Karpas-422 (cell line): ENCODE results near the gene CREB5. TPM values are rescaled to one million over a fixed set of nuclear protein-coding genes. Genes with fewer than 3 reads are reported as not detected.

Experiments used
- DNase-seq: peaks from one replicate; pipeline ENCODE4 v3.0.0-alpha.2; 2015
- H2AFZ ChIP-seq: fragments of 200-600 bp; sonication (generic); 2 replicates; pipeline ENCODE4 v1.6.1; 2014; ENCODE audit warnings: antibody characterized with exemption, low read length, mixed read lengths
- H3K27ac ChIP-seq: fragments of 200-600 bp; sonication (generic); 2 replicates; pipeline ENCODE4 v1.5.1; 2014; ENCODE audit warnings: mild to moderate bottlenecking, low read length, moderate library complexity
- H3K27me3 ChIP-seq: fragments of 200-600 bp; sonication (generic); 2 replicates; pipeline ENCODE4 v1.6.1; 2014; ENCODE audit warnings: low read length, mixed read lengths
- H3K36me3 ChIP-seq: fragments of 200-600 bp; sonication (generic); 2 replicates; pipeline ENCODE4 v1.6.1; 2014; ENCODE audit warnings: low read length, mixed read lengths; ENCODE audit not compliant: insufficient read depth
- H3K4me1 ChIP-seq: fragments of 200-600 bp; sonication (generic); 2 replicates; pipeline ENCODE4 v1.6.1; 2014; ENCODE audit warnings: mild to moderate bottlenecking, low read length, mixed read lengths
- H3K4me2 ChIP-seq: fragments of 200-600 bp; sonication (generic); 2 replicates; pipeline ENCODE4 v1.6.1; 2014; ENCODE audit warnings: low read length, low read depth, mild to moderate bottlenecking; ENCODE audit not compliant: poor library complexity, severe bottlenecking
- H3K4me3 ChIP-seq: fragments of 200-600 bp; sonication (generic); 2 replicates; pipeline ENCODE4 v1.5.1; 2014; ENCODE audit warnings: mild to moderate bottlenecking, antibody characterized with exemption, low read length, mixed read lengths
- H3K79me2 ChIP-seq: fragments of 200-600 bp; sonication (generic); 2 replicates; pipeline ENCODE4 v1.6.1; 2014; ENCODE audit warnings: mild to moderate bottlenecking, low read length, mixed read lengths
- H3K9ac ChIP-seq: fragments of 200-600 bp; sonication (generic); 2 replicates; pipeline ENCODE4 v1.6.0; 2014; ENCODE audit warnings: low read length
- H3K9me2 ChIP-seq: fragments of 200-600 bp; sonication (generic), shearing (Covaris generic); replicated peaks from 2 replicates; pipeline ENCODE4 v1.6.0; 2014; ENCODE audit warnings: mild to moderate bottlenecking, low read length, moderate library complexity; ENCODE audit not compliant: insufficient read depth
- H3K9me3 ChIP-seq: fragments of 300-700, 200-600 bp; sonication (generic); 2 replicates; pipeline ENCODE4 v1.6.1; 2014; ENCODE audit warnings: low read length, mixed read lengths
- H4K20me1 ChIP-seq: fragments of 200-600 bp; sonication (generic); 2 replicates; pipeline ENCODE4 v1.6.1; 2014; ENCODE audit warnings: mild to moderate bottlenecking, antibody characterized with exemption, low read length, low read depth; ENCODE audit not compliant: insufficient read depth
- total RNA-seq: library from RNA; depleted of rRNA; stranded (reverse); fragments of >200 nt; shearing (Covaris generic); gene quantifications from 2 replicates; pipeline ENCODE4 v1.2.3, GENCODE V29; 2014; ENCODE audit warnings: low replicate concordance

CREB5 gene
- total RNA-seq, 1 experiment from 2014 or later: 52.1 TPM

- Histone ChIP-seq H3K4me2 (no peak overlapping the region), H3K4me3 (no peak overlapping the region), H3K79me2 (peaks cover 4% of the 10 kb centered on the region; the same call in 1 of the 2 replicates), H4K20me1 (peaks cover 59% of the 10 kb centered on the region), H3K36me3 (peaks cover 8% of the 10 kb centered on the region), H3K4me1 (peaks cover 12% of the 10 kb centered on the region), H3K27ac (no peak overlapping the region), H3K9me3 (no peaks in the 10 kb centered on the region), H3K9ac (no peak overlapping the region), H3K27me3 (no peaks in the 10 kb centered on the region), H3K9me2 (no peaks in the 10 kb centered on the region), H2AFZ (no peak overlapping the region)
- no peak for DNase-seq
Measured at GRCh38 chr7:28582226-28582625, 169.9 kb downstream of the CREB5 start.

GRCh38 chr7:28584235-28584634 is 171.9 kb downstream of the CREB5 start:
- no peaks in the 10 kb centered on the region for H3K36me3 ChIP-seq
- no peak overlapping the region for H3K9ac ChIP-seq
- peaks cover 45% of the 10 kb centered on the region for H4K20me1 ChIP-seq
- H3K9me3 ChIP-seq: no peaks in the 10 kb centered on the region
- DNase-seq: no peak
- peaks cover 12% of the 10 kb centered on the region for H3K4me1 ChIP-seq
- no peak overlapping the region for H2AFZ ChIP-seq
- H3K4me3 ChIP-seq: no peak overlapping the region
- no peaks in the 10 kb centered on the region for H3K27me3 ChIP-seq
- H3K27ac ChIP-seq: no peak overlapping the region
- no peaks in the 10 kb centered on the region for H3K9me2 ChIP-seq
- no peaks in the 10 kb centered on the region for H3K79me2 ChIP-seq
- no peak overlapping the region for H3K4me2 ChIP-seq

GRCh38 chr7:28586736-28587135 is 174.4 kb downstream of the CREB5 start:
- Histone ChIP-seq H3K36me3 (no peaks in the 10 kb centered on the region), H3K4me1 (peaks cover 22% of the 10 kb centered on the region), H3K27me3 (no peaks in the 10 kb centered on the region), H3K9me3 (no peaks in the 10 kb centered on the region), H3K4me2 (no peak overlapping the region), H4K20me1 (peaks cover 38% of the 10 kb centered on the region; the same call in 1 of the 2 replicates), H3K9ac (no peak overlapping the region), H2AFZ (no peak overlapping the region), H3K79me2 (no peaks in the 10 kb centered on the region), H3K9me2 (no peaks in the 10 kb centered on the region), H3K27ac (no peak overlapping the region), H3K4me3 (no peak overlapping the region)
- no peak for DNase-seq

DNA sequence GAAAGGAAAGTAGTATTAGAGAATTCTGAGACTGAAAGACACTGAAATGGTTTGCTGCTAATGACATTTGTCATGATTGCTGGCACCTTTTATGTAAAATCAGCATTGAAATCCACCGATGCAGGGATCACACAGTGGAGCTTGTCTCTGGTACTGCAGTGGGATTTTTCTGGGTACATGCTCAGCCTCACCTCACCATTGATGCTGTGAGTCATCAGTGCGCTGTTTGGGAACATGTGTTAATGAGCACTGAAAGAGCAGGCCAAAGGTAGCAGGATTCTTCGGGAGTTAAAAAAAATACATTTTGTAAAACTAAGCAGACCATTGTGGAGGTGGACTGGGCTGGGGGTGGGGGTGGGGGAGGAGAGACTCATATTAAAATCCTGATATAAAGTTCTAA is 174.9 kb downstream of the CREB5 start:
- Histone ChIP-seq H4K20me1 (peaks cover 34% of the 10 kb centered on the region; the same call in 1 of the 2 replicates), H3K4me3 (no peak overlapping the region), H3K9ac (no peak overlapping the region), H3K27ac (no peak overlapping the region), H3K4me2 (no peak overlapping the region), H3K79me2 (no peaks in the 10 kb centered on the region), H2AFZ (no peak overlapping the region), H3K27me3 (no peaks in the 10 kb centered on the region), H3K9me3 (no peaks in the 10 kb centered on the region), H3K9me2 (no peaks in the 10 kb centered on the region), H3K36me3 (no peaks in the 10 kb centered on the region), H3K4me1 (peaks cover 27% of the 10 kb centered on the region)
- no peak for DNase-seq

DNA sequence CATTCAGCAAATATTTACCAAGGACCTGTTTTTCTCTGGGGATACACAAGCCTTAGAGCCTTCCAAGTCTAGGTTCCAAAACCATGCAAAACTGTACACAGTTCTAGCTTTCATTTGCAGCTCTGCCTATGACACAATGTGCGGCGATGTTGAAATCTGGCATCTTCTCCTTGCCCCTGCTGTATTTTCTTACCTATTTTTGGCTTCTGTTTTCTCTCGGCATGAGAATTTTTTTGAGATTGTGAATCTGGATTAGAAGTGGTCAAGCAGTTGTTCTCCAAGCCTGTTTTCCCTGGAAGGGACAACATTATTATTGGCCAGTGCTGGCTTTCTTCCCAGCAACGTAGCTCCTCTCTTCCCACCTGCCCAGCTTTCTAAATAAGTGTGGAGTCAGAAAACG is 176.3 kb downstream of the CREB5 start:
- Histone ChIP-seq H3K9me3 (no peaks in the 10 kb centered on the region), H3K36me3 (no peaks in the 10 kb centered on the region), H3K4me1 (peaks cover 33% of the 10 kb centered on the region), H3K9ac (no peak overlapping the region), H3K9me2 (no peaks in the 10 kb centered on the region), H2AFZ (no peak overlapping the region), H3K4me3 (no peak overlapping the region), H3K4me2 (no peak overlapping the region), H4K20me1 (peaks cover 39% of the 10 kb centered on the region; the same call in 1 of the 2 replicates), H3K79me2 (no peaks in the 10 kb centered on the region; the same call in 1 of the 2 replicates), H3K27ac (no peak overlapping the region), H3K27me3 (no peaks in the 10 kb centered on the region)
- DNase-seq: no peak

DNA sequence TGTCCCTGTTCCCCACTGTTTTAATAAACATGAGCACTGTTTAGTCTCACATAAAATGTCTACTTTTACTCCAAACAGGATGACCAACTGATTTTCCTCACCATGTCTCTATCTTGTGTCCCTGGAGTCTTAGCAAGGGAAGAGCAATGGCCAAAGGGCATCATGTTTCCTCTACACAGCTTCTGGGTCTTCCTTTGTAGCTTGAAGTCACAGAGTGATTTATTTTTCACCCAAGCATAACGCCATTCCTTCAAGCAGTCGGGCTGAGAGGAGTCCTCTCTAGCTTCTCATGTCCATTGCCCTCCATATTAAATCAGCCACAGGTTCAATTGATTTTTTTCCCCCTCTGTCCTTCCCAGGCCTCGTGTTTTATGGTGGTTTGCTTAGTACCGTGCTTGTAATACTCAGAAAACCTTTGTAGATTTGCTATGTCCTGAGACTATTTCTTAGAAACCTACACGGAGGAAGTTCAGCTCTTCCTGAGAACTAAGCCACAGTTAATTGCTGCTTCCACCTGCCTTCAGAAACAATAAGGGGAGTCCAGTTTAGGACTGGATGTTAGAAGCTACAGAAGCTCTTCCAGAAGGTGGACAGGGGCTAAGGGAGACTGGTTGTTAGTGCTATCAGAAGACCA is 178.8 kb downstream of the CREB5 start:
- Histone ChIP-seq H3K9ac (no peak overlapping the region), H3K36me3 (no peaks in the 10 kb centered on the region), H3K4me2 (peak overlapping the region; percentile 36), H3K4me1 (peaks cover 35% of the 10 kb centered on the region), H2AFZ (no peak overlapping the region), H3K9me3 (no peaks in the 10 kb centered on the region), H4K20me1 (peaks cover 39% of the 10 kb centered on the region; the same call in 1 of the 2 replicates), H3K27me3 (no peaks in the 10 kb centered on the region), H3K27ac (no peak overlapping the region), H3K4me3 (no peak overlapping the region), H3K9me2 (no peaks in the 10 kb centered on the region), H3K79me2 (no peaks in the 10 kb centered on the region; the same call in 1 of the 2 replicates)
- no peak for DNase-seq

DNA sequence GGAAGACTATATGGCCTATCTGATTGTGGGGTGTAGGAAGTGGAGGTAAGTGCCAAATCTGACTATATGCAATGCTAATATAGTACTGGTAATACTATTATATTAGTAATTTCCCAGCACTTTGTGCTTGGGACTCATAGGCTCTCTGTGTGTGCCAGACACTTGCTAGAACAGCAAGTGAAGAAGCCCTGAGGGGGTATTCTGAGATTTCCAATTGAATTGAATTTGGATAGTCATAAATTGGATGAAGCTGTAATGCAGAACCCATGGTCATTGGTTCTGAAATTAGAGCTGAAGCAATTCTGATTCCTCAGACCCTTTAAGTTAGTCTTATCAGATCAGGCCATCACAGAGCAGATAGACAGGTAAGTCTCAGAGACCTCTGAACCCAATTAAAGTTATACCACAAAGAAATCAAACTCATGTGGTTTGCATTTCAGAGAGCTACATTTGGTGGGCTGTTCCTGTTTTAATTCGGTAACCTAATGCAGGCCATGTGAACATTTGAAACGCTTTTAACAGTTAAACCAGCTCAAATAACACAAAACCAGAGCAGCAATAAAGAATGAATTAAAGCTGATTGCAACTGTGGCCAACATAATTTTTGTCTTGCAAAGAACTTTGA is 179.5 kb downstream of the CREB5 start:
- H2AFZ ChIP-seq: no peak overlapping the region
- peaks cover 39% of the 10 kb centered on the region; the same call in 1 of the 2 replicates for H4K20me1 ChIP-seq
- no peaks in the 10 kb centered on the region for H3K9me3 ChIP-seq
- H3K4me1 ChIP-seq: peaks cover 33% of the 10 kb centered on the region
- no peaks in the 10 kb centered on the region; the same call in 1 of the 2 replicates for H3K79me2 ChIP-seq
- no peak overlapping the region for H3K9ac ChIP-seq
- no peak overlapping the region for H3K4me3 ChIP-seq
- H3K4me2 ChIP-seq: peak overlapping the region; percentile 36
- H3K27ac ChIP-seq: peak overlapping the region; percentile 9; the same call in 1 of the 2 replicates
- no peaks in the 10 kb centered on the region for H3K9me2 ChIP-seq
- no peaks in the 10 kb centered on the region for H3K27me3 ChIP-seq
- no peak for DNase-seq
- H3K36me3 ChIP-seq: no peaks in the 10 kb centered on the region

DNA sequence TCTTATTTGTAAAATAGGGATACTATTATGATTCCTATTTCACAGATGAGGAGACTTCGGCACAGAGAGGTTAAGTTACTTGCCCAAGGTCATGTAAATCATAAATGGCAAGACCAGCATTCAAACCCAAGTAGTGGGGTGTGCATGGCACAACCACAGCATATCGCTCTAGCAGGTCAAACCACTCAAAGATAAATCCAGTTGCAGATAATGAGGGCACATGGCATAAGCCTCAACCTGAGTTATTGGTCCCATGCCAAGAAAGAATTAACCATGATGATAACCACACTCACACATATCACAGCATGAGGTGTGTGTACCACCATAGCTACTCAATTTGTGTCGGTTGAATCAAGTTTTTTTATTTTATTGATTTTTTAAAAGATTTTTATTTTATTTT is 180.5 kb downstream of the CREB5 start:
- H3K79me2 ChIP-seq: no peaks in the 10 kb centered on the region; the same call in 1 of the 2 replicates
- H3K4me1 ChIP-seq: peaks cover 25% of the 10 kb centered on the region
- DNase-seq: no peak
- H4K20me1 ChIP-seq: peaks cover 39% of the 10 kb centered on the region; the same call in 1 of the 2 replicates
- no peak overlapping the region for H3K4me3 ChIP-seq
- H3K9ac ChIP-seq: no peak overlapping the region
- no peak overlapping the region for H3K4me2 ChIP-seq
- no peaks in the 10 kb centered on the region for H3K36me3 ChIP-seq
- H2AFZ ChIP-seq: no peak overlapping the region
- H3K9me2 ChIP-seq: no peaks in the 10 kb centered on the region
- H3K9me3 ChIP-seq: no peaks in the 10 kb centered on the region
- no peaks in the 10 kb centered on the region for H3K27me3 ChIP-seq
- H3K27ac ChIP-seq: no peak overlapping the region
